H9 (cell line): Measurements from ENCODE around the gene DUSP6. TPM values are rescaled to one million over a fixed set of nuclear protein-coding genes. Genes with fewer than 3 reads are reported as not detected.

Experiments used
- DNase-seq: peaks from one replicate; pipeline ENCODE4 v3.0.0-alpha.2; 2017
- H2AFZ ChIP-seq: one replicate; pipeline ENCODE4 v1.6.1; 2013; ENCODE audit warnings: mild to moderate bottlenecking, low read length, control low read depth, moderate library complexity
- H2AK5ac ChIP-seq: 2 replicates; pipeline ENCODE4 v1.6.1; 2013; ENCODE audit warnings: low read length, control low read depth, mixed read lengths; ENCODE audit not compliant: insufficient read length
- H2BK120ac ChIP-seq: one replicate; pipeline ENCODE4 v1.6.1; 2013; ENCODE audit warnings: low read depth, mild to moderate bottlenecking, low read length, control low read depth, inconsistent platforms; ENCODE audit not compliant: poor library complexity, severe bottlenecking
- H2BK12ac ChIP-seq: 2 replicates; pipeline ENCODE4 v1.6.1; 2013; ENCODE audit warnings: low read length, control low read depth, mixed read lengths, low read depth; ENCODE audit not compliant: insufficient read length
- H2BK15ac ChIP-seq: 2 replicates; pipeline ENCODE4 v1.6.1; 2013; ENCODE audit warnings: low read depth, low read length, control low read depth
- H2BK20ac ChIP-seq: one replicate; pipeline ENCODE4 v1.6.1; 2013; ENCODE audit warnings: low read depth, mild to moderate bottlenecking, low read length, control low read depth, inconsistent platforms; ENCODE audit not compliant: poor library complexity, severe bottlenecking
- H2BK5ac ChIP-seq: 2 replicates; pipeline ENCODE4 v1.6.1; 2013; ENCODE audit warnings: low read length, control low read depth, mixed read lengths; ENCODE audit not compliant: insufficient read length
- H3K14ac ChIP-seq: 2 replicates; pipeline ENCODE4 v1.6.1; 2013; ENCODE audit warnings: low read length, control low read depth; ENCODE audit not compliant: insufficient read depth
- H3K18ac ChIP-seq: 2 replicates; pipeline ENCODE4 v1.6.1; 2013; ENCODE audit warnings: low read depth, mild to moderate bottlenecking, mixed read lengths, low read length, control low read depth; ENCODE audit not compliant: insufficient read length
- H3K23ac ChIP-seq: 2 replicates; pipeline ENCODE4 v1.6.1; 2013; ENCODE audit warnings: low read length, control low read depth, mixed read lengths, low read depth; ENCODE audit not compliant: insufficient read length
- H3K23me2 ChIP-seq: 2 replicates; pipeline ENCODE4 v1.6.1; 2013; ENCODE audit warnings: low read depth, mild to moderate bottlenecking, mixed read lengths, low read length, control low read depth; ENCODE audit not compliant: insufficient read length, poor library complexity, severe bottlenecking
- H3K27ac ChIP-seq: 2 replicates; pipeline ENCODE4 v1.5.1; 2013; ENCODE audit warnings: low read length, control low read depth, mixed read lengths, low read depth; ENCODE audit not compliant: insufficient read length
- H3K27me3 ChIP-seq: 2 replicates; pipeline ENCODE4 v1.6.1; 2013; ENCODE audit warnings: low read length, control low read depth, inconsistent platforms; ENCODE audit not compliant: insufficient read depth
- H3K4ac ChIP-seq: 2 replicates; pipeline ENCODE4 v1.6.1; 2013; ENCODE audit warnings: low read depth, mild to moderate bottlenecking, control low read depth, inconsistent platforms, low read length, moderate library complexity
- H3K4me1 ChIP-seq: 2 replicates; pipeline ENCODE4 v1.6.1; 2013; ENCODE audit warnings: low read length, control low read depth, inconsistent platforms; ENCODE audit not compliant: insufficient read depth
- H3K4me2 ChIP-seq: 2 replicates; pipeline ENCODE4 v1.6.1; 2013; ENCODE audit warnings: low read length, control low read depth, mixed read lengths; ENCODE audit not compliant: insufficient read length, insufficient read depth
- H3K56ac ChIP-seq: 2 replicates; pipeline ENCODE4 v1.6.1; 2013; ENCODE audit warnings: low read depth, mild to moderate bottlenecking, mixed read lengths, low read length, control low read depth; ENCODE audit not compliant: insufficient read length
- H3K79me1 ChIP-seq: 2 replicates; pipeline ENCODE4 v1.6.1; 2013; ENCODE audit warnings: low read depth, mild to moderate bottlenecking, moderate library complexity, low read length, control low read depth, inconsistent platforms; ENCODE audit not compliant: insufficient read depth, poor library complexity, severe bottlenecking
- H3K79me2 ChIP-seq: 2 replicates; pipeline ENCODE4 v1.6.1; 2013; ENCODE audit warnings: low read length, control low read depth, inconsistent platforms; ENCODE audit not compliant: insufficient read depth
- H3K9ac ChIP-seq: 2 replicates; pipeline ENCODE4 v1.6.1; 2013; ENCODE audit warnings: low read length, control low read depth, mixed read lengths; ENCODE audit not compliant: insufficient read length; ENCODE audit errors: extremely low read depth
- H3K9me3 ChIP-seq: one replicate; pipeline ENCODE4 v1.6.1; 2013; ENCODE audit warnings: low read depth, low read length, inconsistent platforms; ENCODE audit not compliant: control insufficient read depth
- H3T11ph ChIP-seq: one replicate; pipeline ENCODE4 v1.6.1; 2013; ENCODE audit warnings: mild to moderate bottlenecking, low read length, control low read depth, inconsistent platforms
- H4K20me1 ChIP-seq: one replicate; pipeline ENCODE4 v1.6.1; 2013; ENCODE audit not compliant: control insufficient read depth, insufficient read length, insufficient read depth
- H4K5ac ChIP-seq: 2 replicates; pipeline ENCODE4 v1.6.1; 2013; ENCODE audit warnings: low read depth, mild to moderate bottlenecking, mixed read lengths, low read length, control low read depth; ENCODE audit not compliant: insufficient read length
- H4K8ac ChIP-seq: replicated peaks from 2 replicates; pipeline ENCODE4 v1.6.1; 2013; ENCODE audit warnings: low read length, control low read depth, mixed read lengths, low read depth; ENCODE audit not compliant: insufficient read length
- H4K91ac ChIP-seq: 2 replicates; pipeline ENCODE4 v1.6.1; 2013; ENCODE audit warnings: low read depth, mild to moderate bottlenecking, moderate library complexity, mixed read lengths, low read length, control low read depth; ENCODE audit not compliant: insufficient read length
- H3K27ac Mint-ChIP-seq, 3 experiments: 2 replicates in 2 of 3; 3 replicates in 1 of 3; pipeline ENCODE4 v1.8.0; 2020 to 2021; ENCODE audit warnings: mixed read lengths in 3 of 3, mild to moderate bottlenecking in 1 of 3, moderate library complexity in 1 of 3
- H3K27me3 Mint-ChIP-seq: 2 replicates; pipeline ENCODE4 v1.8.0; 2021; ENCODE audit warnings: low read depth, mild to moderate bottlenecking, moderate library complexity, mixed read lengths
- H3K36me3 Mint-ChIP-seq, 3 experiments: 2 replicates in 2 of 3; 3 replicates in 1 of 3; pipeline ENCODE4 v1.8.0; 2020 to 2021; ENCODE audit warnings: low read depth in 3 of 3, mixed read lengths in 3 of 3; ENCODE audit not compliant: insufficient read depth in 1 of 3
- H3K4me1 Mint-ChIP-seq, 2 experiments: 2 replicates each; pipeline ENCODE4 v1.8.0; 2020; ENCODE audit warnings: mixed read lengths in 2 of 2
- H3K4me3 Mint-ChIP-seq, 2 experiments: 2 replicates in 1 of 2; 3 replicates in 1 of 2; pipeline ENCODE4 v1.8.0; 2020 to 2021; ENCODE audit warnings: mild to moderate bottlenecking in 2 of 2, mixed read lengths in 2 of 2, moderate library complexity in 1 of 2
- H3K9me3 Mint-ChIP-seq, 2 experiments: 2 replicates in 1 of 2; 3 replicates in 1 of 2; pipeline ENCODE4 v1.8.0; 2020; ENCODE audit warnings: mild to moderate bottlenecking in 2 of 2, mixed read lengths in 2 of 2, moderate library complexity in 1 of 2
- CTCF ChIP-seq: fragments of 200-600 bp; sonication (generic); conservative IDR thresholded peaks from 3 replicates; pipeline ENCODE4 v1.8.0; 2021; ENCODE audit warnings: antibody characterized with exemption, mild to moderate bottlenecking
- WGBS: extraction: QIAGEN DNeasy Blood & Tissue Kit; methylation state at CpG from one replicate; pipeline ENCODE4 v1.1.7; 2013; ENCODE audit warnings: missing lambda C conversion rate, low lambda C conversion rate, mixed read lengths; ENCODE audit not compliant: insufficient read length; ENCODE audit errors: extremely low coverage; 5-methylcytosine and 5-hydroxymethylcytosine counted together
- total RNA-seq: library from RNA; stranded (reverse); gene quantifications from 2 replicates; pipeline ENCODE4 v1.2.1, GENCODE V29; 2021

Gene DUSP6
- total RNA-seq, 1 experiment from 2014 or later, result 35.3 TPM

- no peak overlapping the region for H2AK5ac ChIP-seq
- H3K27me3 ChIP-seq, result no peaks in the 10 kb centered on the region
- no peak overlapping the region for H2AFZ ChIP-seq
- no peak overlapping the region for H3T11ph ChIP-seq
- DNase-seq, result no peak
- no peak overlapping the region for H2BK5ac ChIP-seq
- H2BK15ac ChIP-seq, result no peak overlapping the region
- no peak overlapping the region for H4K8ac ChIP-seq
- H3K9me3 ChIP-seq, result no peaks in the 10 kb centered on the region
- no peak overlapping the region for H4K91ac ChIP-seq
- no peak overlapping the region for H4K5ac ChIP-seq
- H3K56ac ChIP-seq, result no peak overlapping the region
- Mint-ChIP-seq H3K27ac (peak overlapping the region; percentile 16 to 47 (median 32); a peak in 3 of 7 replicates), H3K27me3 (peaks cover 8% of the 10 kb centered on the region), H3K36me3 (peaks cover 0 to 2% (median 0%) of the 10 kb centered on the region in 3 experiments; a peak in 1 of 7 replicates), H3K4me1 (peaks cover 17 to 19% of the 10 kb centered on the region in 2 experiments), H3K4me3 (no peak overlapping the region), H3K9me3 (peaks cover 0 to 2% of the 10 kb centered on the region in 2 experiments; a peak in 3 of 5 replicates)
- H2BK120ac ChIP-seq, result no peak overlapping the region
- H3K4ac ChIP-seq, result no peak overlapping the region
- H3K23ac ChIP-seq, result no peak overlapping the region
- peaks cover 7% of the 10 kb centered on the region; the same call in 1 of the 2 replicates for H3K4me1 ChIP-seq
- no peak overlapping the region for H3K27ac ChIP-seq
- TF ChIP-seq CTCF, result no peak
- H3K79me1 ChIP-seq, result no peaks in the 10 kb centered on the region
- no peak overlapping the region for H2BK20ac ChIP-seq
- WGBS, result no CpG with 5 or more reads among the region's 6 CpGs
- H2BK12ac ChIP-seq, result no peak overlapping the region
- no peaks in the 10 kb centered on the region for H4K20me1 ChIP-seq
- H3K79me2 ChIP-seq, result no peaks in the 10 kb centered on the region
- no peak overlapping the region for H3K18ac ChIP-seq
- H3K14ac ChIP-seq, result no peak overlapping the region
- H3K23me2 ChIP-seq, result no peaks in the 10 kb centered on the region
- no peak overlapping the region for H3K4me2 ChIP-seq
- no peak overlapping the region for H3K9ac ChIP-seq
Measured at GRCh38 chr12:89372584-89373370, 20.5 kb upstream of the DUSP6 start.
